Endothelial cell of umbilical vein (primary cell): Measurements from ENCODE around the gene SPDL1. TPM values are rescaled to one million over a fixed set of nuclear protein-coding genes. Genes with fewer than 3 reads are reported as not detected.

Experiments
- BruUV-seq: library from RNA; stranded (reverse); fragments of 400-500 nt; replicated peaks from 2 replicates; lab custom pipeline; 2021; lab: Mats Ljungman, UMichigan
- CTCF ChIA-PET: fragments of 300-600, 350-600 bp; sonication (Branson Sonifier 250); formaldehyde crosslinking; loops from one replicate; lab custom pipeline; 2021; ENCODE audit warnings: antibody characterized with exemption, inconsistent platforms; lab: Charles Lee
- POLR2A ChIA-PET: fragments of 300-600, 350-600 bp; sonication (Branson Sonifier 250); formaldehyde crosslinking; loops from one replicate; lab custom pipeline; 2021; ENCODE audit warnings: antibody characterized with exemption, inconsistent platforms; lab: Charles Lee
- DNase-seq: peaks from one replicate; pipeline ENCODE4 v3.0.0-alpha.2; 2011; ENCODE audit warnings: low read depth, low spot score
- FAIRE-seq: peaks from 2 replicates; lab custom pipeline; 2011; peaks lifted over from hg19 to GRCh38; lab: Jason Lieb, UNC
- H2AFZ ChIP-seq: 2 replicates; pipeline ENCODE4 v1.6.0; 2012; ENCODE audit warnings: low read depth, low read length, control low read depth, inconsistent platforms
- H3K27ac ChIP-seq: 2 replicates; pipeline ENCODE4 v1.5.1; 2011; ENCODE audit warnings: low read depth, mild to moderate bottlenecking, control low read depth, low read length, moderate library complexity; ENCODE audit not compliant: insufficient read depth
- H3K27me3 ChIP-seq, 2 experiments: 2 replicates each; pipeline versions ENCODE4 v1.6.0 to v1.6.1; 2011; ENCODE audit warnings: low read length in 2 of 2, mixed read lengths in 1 of 2; ENCODE audit not compliant: control insufficient read depth in 2 of 2, insufficient read depth in 2 of 2
- H3K36me3 ChIP-seq, 2 experiments: 2 replicates in 1 of 2; 3 replicates in 1 of 2; pipeline ENCODE4 v1.5.1; 2011; ENCODE audit warnings: low read length in 2 of 2, mild to moderate bottlenecking in 1 of 2, moderate library complexity in 1 of 2; ENCODE audit not compliant: control insufficient read depth in 2 of 2, insufficient read depth in 2 of 2; ENCODE audit errors: extremely low read depth in 1 of 2
- H3K4me1 ChIP-seq: 3 replicates; pipeline ENCODE4 v1.5.1; 2011; ENCODE audit warnings: mild to moderate bottlenecking, low read length; ENCODE audit not compliant: control insufficient read depth, insufficient read depth; ENCODE audit errors: extremely low read depth
- H3K4me2 ChIP-seq: 2 replicates; pipeline ENCODE4 v1.6.1; 2011; ENCODE audit warnings: low read length, control low read depth, mixed read lengths; ENCODE audit not compliant: insufficient read depth
- H3K4me3 ChIP-seq, 3 experiments: fragments of 200-600 bp in 1 of 3; sonication (generic), shearing (Covaris generic) in 1 of 3; replicated peaks in 1 of 3; 2 replicates each; pipeline ENCODE4 v1.5.1; 2011 to 2016; ENCODE audit warnings: control low read depth in 3 of 3, low read length in 3 of 3, mild to moderate bottlenecking in 2 of 3, inconsistent platforms in 1 of 3, low read depth in 1 of 3, moderate library complexity in 1 of 3; ENCODE audit not compliant: insufficient read depth in 1 of 3
- H3K79me2 ChIP-seq: 2 replicates; pipeline ENCODE4 v1.6.0; 2012; ENCODE audit warnings: low read length, inconsistent platforms; ENCODE audit not compliant: control insufficient read depth, insufficient read depth
- H3K9ac ChIP-seq: replicated peaks from 2 replicates; pipeline ENCODE3; 2011; ENCODE audit warnings: low read length, control low read depth; ENCODE audit not compliant: insufficient read depth; ENCODE audit errors: extremely low read depth
- H3K9me1 ChIP-seq: replicated peaks from 3 replicates; pipeline ENCODE4 v1.6.0; 2011; ENCODE audit warnings: mild to moderate bottlenecking, low read length; ENCODE audit not compliant: control insufficient read depth, insufficient read depth; ENCODE audit errors: extremely low read depth
- H3K9me3 ChIP-seq: replicated peaks from 2 replicates; pipeline ENCODE4 v1.5.1; 2012; ENCODE audit warnings: low read length, inconsistent platforms; ENCODE audit not compliant: control insufficient read depth, insufficient read depth
- H4K20me1 ChIP-seq: replicated peaks from 2 replicates; pipeline ENCODE3; 2011; ENCODE audit warnings: mild to moderate bottlenecking, low read length; ENCODE audit not compliant: control insufficient read depth, insufficient read depth; ENCODE audit errors: extremely low read depth
- CTCF ChIP-seq, 2 donors: IDR thresholded peaks; 1 replicate in 1 of 2; 2 replicates in 1 of 2; pipeline ENCODE4 v1.5.1; 2011; ENCODE audit warnings: low read length in 2 of 2, mild to moderate bottlenecking in 2 of 2, moderate library complexity in 2 of 2, control low read depth in 1 of 2, inconsistent platforms in 1 of 2, low read depth in 1 of 2; ENCODE audit not compliant: insufficient read depth in 1 of 2; ENCODE audit errors: extremely low read depth in 1 of 2
- EZH2 ChIP-seq: IDR thresholded peaks from 2 replicates; pipeline ENCODE4 v1.6.1; 2012; ENCODE audit warnings: borderline replicate concordance, low read depth, mild to moderate bottlenecking, moderate library complexity, low read length, inconsistent platforms; ENCODE audit not compliant: severe bottlenecking
- FOS ChIP-seq: IDR thresholded peaks from 2 replicates; pipeline ENCODE4 v1.6.1; 2011; ENCODE audit warnings: mild to moderate bottlenecking, low read length, moderate library complexity, borderline replicate concordance; ENCODE audit not compliant: insufficient read depth
- GATA2 ChIP-seq: IDR thresholded peaks from 2 replicates; pipeline ENCODE4 v1.7.0; 2011; ENCODE audit warnings: low read depth, mild to moderate bottlenecking, moderate library complexity, mixed read lengths, low read length; ENCODE audit not compliant: insufficient read length, insufficient read depth
- JUN ChIP-seq: IDR thresholded peaks from 2 replicates; pipeline ENCODE4 v1.6.1; 2011; ENCODE audit warnings: borderline replicate concordance, low read depth; ENCODE audit not compliant: insufficient read length, insufficient read depth
- MAX ChIP-seq: IDR thresholded peaks from 2 replicates; pipeline ENCODE4 v1.6.1; 2011; ENCODE audit not compliant: insufficient read depth, insufficient read length
- MYC ChIP-seq: IDR thresholded peaks from one replicate; pipeline ENCODE4 v1.6.1; 2011; ENCODE audit warnings: mild to moderate bottlenecking, low read depth, low read length
- POLR2A ChIP-seq: IDR thresholded peaks from 2 replicates; pipeline ENCODE4 v1.6.1; 2012; ENCODE audit warnings: low read depth, mild to moderate bottlenecking, control low read depth, low read length
- POLR2AphosphoS5 ChIP-seq: IDR thresholded peaks from 2 replicates; pipeline ENCODE4 v1.6.1; 2012; ENCODE audit warnings: low read depth, mild to moderate bottlenecking, control low read depth, low read length, moderate library complexity; ENCODE audit not compliant: insufficient read depth
- dilution Hi-C: fragments of 300-500 bp; cut with MboI; formaldehyde crosslinking; loops from one replicate; pipeline ENCODE4 v1.15.0; 2019; ENCODE audit warnings: low sequenced_read_pairs; ENCODE audit not compliant: extremely low pct_ligation_motif_present
- intact Hi-C: fragments of 100-400 bp; cut with micrococcal nuclease; formaldehyde crosslinking; loops from one replicate; pipeline ENCODE4 v1.10.0; 2022
- polyA plus RNA-seq, 4 experiments: library from polyadenylated mRNA; depleted of rRNA in 3 of 4; stranded (reverse) in 3 of 4; unstranded in 1 of 4; fragments of >200 nt; gene quantifications; 2 replicates each; pipeline versions ENCODE4 v1.2.1 to v1.2.3, GENCODE V29; 2011 to 2012; ENCODE audit warnings: missing spikeins in 1 of 4
- total RNA-seq: library from RNA; stranded (reverse); gene quantifications from 2 replicates; pipeline ENCODE4 v1.2.3, GENCODE V29; 2021

SPDL1 gene
- total and polyA plus RNA-seq, 2 donors (not counting 3 experiments of a cell fraction or from before 2014, with no cell fraction given): 19.7 to 51.8 TPM

- FAIRE-seq (no peak), DNase-seq (no peak)
- Histone ChIP-seq H3K9me1 (no peaks in the 10 kb centered on the region), H3K9ac (no peak overlapping the region), H3K4me2 (no peak overlapping the region), H2AFZ (no peak overlapping the region), H4K20me1 (no peaks in the 10 kb centered on the region), H3K27ac (no peak overlapping the region), H3K27me3 (no peaks in the 10 kb centered on the region), H3K9me3 (no peaks in the 10 kb centered on the region), H3K4me1 (peaks cover 3% of the 10 kb centered on the region), H3K4me3 (no peak overlapping the region), H3K79me2 (no peaks in the 10 kb centered on the region), H3K36me3 (no peaks in the 10 kb centered on the region)
- CTCF ChIA-PET: interaction anchor here (1.4 kb wide), 1 partner anchor 345 kb away, joined by 3 read pairs; the partner anchor contains the start of gene INSYN2B
- intact Hi-C loops: loop anchor here (2.0 kb wide), 1 partner anchor 37 kb away; no protein-coding TSS in a partner anchor
- TF ChIP-seq CTCF (IDR thresholded peaks at IDR 0.05; ENCODE audit: extremely low read depth in 1 of 2, insufficient read depth in 1 of 2, low read depth in 1 of 2, low read length in 2 of 2): no peak
- no peak for TF ChIP-seq MAX
- TF ChIP-seq MYC: no peak
- no peak for TF ChIP-seq POLR2AphosphoS5
- TF ChIP-seq EZH2: no peak
- no peak for TF ChIP-seq JUN
- no peak for TF ChIP-seq GATA2
- TF ChIP-seq POLR2A: no peak
- no peak for TF ChIP-seq FOS
- dilution Hi-C loops: no loop called here
- POLR2A ChIA-PET: no interaction called here
- no TSS peak for BruUV-seq
Measured at GRCh38 chr5:169635936-169636335, 52.4 kb downstream of the SPDL1 start.
